Activated CD4-positive, alpha-beta T cell treated with anti-CD3 and anti-CD28 coated beads, Interleukin-2, amount 10 ng/mL, durations not matched to agents 24 days and 14 days (primary cell): ENCODE data around the gene ITGB3. TPM values are rescaled to one million over a fixed set of nuclear protein-coding genes. Genes with fewer than 3 reads are reported as not detected.
A peak's percentile ranks its signal among the peaks of the same experiment; 100 is the strongest.

Experiments used
- DNase-seq: peaks from one replicate; pipeline ENCODE4 v3.0.0; 2022
- H3K27ac Mint-ChIP-seq: one replicate; pipeline ENCODE4 v1.8.0; 2022; ENCODE audit warnings: mild to moderate bottlenecking, mixed read lengths
- H3K27me3 Mint-ChIP-seq: one replicate; pipeline ENCODE4 v1.8.0; 2022; ENCODE audit warnings: mixed read lengths
- H3K36me3 Mint-ChIP-seq: one replicate; pipeline ENCODE4 v1.8.0; 2022; ENCODE audit warnings: low read depth, mild to moderate bottlenecking, mixed read lengths
- H3K4me1 Mint-ChIP-seq: one replicate; pipeline ENCODE4 v1.8.0; 2021; ENCODE audit warnings: mixed read lengths
- H3K4me3 Mint-ChIP-seq: one replicate; pipeline ENCODE4 v1.8.0; 2022; ENCODE audit warnings: mild to moderate bottlenecking, moderate library complexity, mixed read lengths
- H3K9me3 Mint-ChIP-seq: one replicate; pipeline ENCODE4 v1.8.0; 2021; ENCODE audit warnings: mixed read lengths
- intact Hi-C: fragments of 100-400 bp; cut with micrococcal nuclease; formaldehyde crosslinking; loops from one replicate; pipeline ENCODE4 v1.15.1; 2023
- total RNA-seq: library from RNA; stranded (reverse); gene quantifications from 2 replicates; pipeline ENCODE4 v1.2.3, GENCODE V29; 2022

The ITGB3 gene
- not detected in 2 replicates for total RNA-seq

DNA sequence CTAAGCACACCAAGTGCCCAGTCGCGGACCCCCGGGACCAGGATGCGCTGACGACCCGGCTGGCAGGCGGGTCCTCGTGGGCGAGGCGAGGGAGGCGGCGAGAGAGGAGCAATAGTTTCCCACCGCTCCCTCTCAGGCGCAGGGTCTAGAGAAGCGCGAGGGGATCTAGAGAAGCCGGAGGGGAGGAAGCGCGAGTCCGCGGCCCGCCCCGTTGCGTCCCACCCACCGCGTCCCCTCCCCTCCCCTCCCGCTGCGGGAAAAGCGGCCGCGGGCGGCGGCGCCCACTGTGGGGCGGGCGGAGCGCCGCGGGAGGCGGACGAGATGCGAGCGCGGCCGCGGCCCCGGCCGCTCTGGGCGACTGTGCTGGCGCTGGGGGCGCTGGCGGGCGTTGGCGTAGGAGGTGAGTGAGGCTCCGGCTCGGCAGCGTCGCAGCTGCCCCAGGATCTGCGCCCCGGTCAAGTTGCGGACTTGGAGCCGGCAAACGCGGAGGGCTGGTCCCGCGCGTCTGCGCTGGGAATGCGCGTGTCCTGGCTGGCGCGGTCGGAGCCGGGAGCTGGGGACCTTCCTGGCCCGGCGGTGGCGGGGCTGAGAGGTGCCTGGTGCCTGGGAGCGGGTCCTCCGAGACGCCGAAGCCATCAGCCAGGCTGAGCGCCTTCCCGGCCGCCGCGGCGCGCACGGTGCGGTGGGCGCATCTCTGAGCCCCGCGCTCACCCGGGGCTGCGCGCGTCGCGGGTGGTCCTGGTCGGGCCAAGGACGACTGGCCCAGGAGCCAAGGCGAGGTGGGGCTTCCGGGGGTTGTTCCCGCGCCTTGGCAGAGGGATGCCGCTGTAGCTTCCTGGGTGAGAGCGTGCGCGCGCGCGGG is at the start of gene ITGB3:
Gene ITGB3, plus strand, starts transcription at position 287 of the 862 bp plus-strand sequence. Its CDS starts 35 bp downstream, at position 322.
- no peaks in the 10 kb centered on the region for H3K9me3 Mint-ChIP-seq
- peaks cover 25% of the 10 kb centered on the region for H3K4me1 Mint-ChIP-seq
- peak; percentile 89 for DNase-seq
- peak within 1 kb of the TSS; percentile 87 for H3K4me3 Mint-ChIP-seq
- H3K36me3 Mint-ChIP-seq = no peaks in the 10 kb centered on the region
- intact Hi-C loops = no loop called here
- H3K27ac Mint-ChIP-seq = peak within 1 kb of the TSS; percentile 13
- H3K27me3 Mint-ChIP-seq = peaks cover 69% of the 10 kb centered on the region

DNA sequence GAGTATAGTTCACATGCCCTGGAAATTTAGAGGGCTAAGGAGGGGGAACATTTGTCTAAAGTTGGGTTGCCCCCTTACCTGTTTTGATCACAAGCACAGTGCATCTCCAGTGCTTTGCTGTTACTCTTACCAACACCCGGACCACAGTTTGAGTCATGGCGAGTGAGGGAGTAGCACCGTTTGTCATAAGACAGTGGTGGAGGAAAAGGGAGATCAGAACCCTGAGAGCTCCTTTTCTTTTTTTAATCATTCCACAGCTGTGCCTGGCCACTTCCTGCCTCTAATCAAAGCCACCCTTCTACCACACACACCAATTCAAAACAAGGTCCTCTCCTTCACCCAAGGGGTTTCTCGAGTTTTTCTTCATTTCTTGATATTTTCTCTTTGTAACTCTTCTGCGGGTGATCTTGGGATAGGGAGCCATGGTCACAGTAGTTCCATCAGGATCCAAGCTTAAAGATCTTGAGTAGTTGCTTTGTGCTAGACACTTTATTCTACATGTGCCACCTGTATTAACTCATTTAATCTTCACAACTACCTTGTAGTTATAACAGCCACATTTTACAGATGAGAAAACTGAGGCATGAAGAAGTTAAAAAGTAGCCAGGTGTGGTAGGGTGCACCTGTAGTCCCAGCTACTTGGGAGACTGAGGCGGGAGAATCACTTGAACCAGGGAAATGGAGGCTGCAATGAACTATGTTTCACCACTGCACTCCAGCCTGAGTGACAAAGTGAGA is 49.5 kb upstream of the ITGB3 start:
- H3K27me3 Mint-ChIP-seq = no peaks in the 10 kb centered on the region
- H3K4me1 Mint-ChIP-seq = peaks cover 52% of the 10 kb centered on the region
- peak overlapping the region; percentile 63 for H3K4me3 Mint-ChIP-seq
- no peaks in the 10 kb centered on the region for H3K36me3 Mint-ChIP-seq
- no peaks in the 10 kb centered on the region for H3K9me3 Mint-ChIP-seq
- DNase-seq = peak; percentile 84
- intact Hi-C loops = loop anchor here (1.0 kb wide), 1 partner anchor 15 kb away; the partner anchor contains the start of gene CDC27
- peak overlapping the region; percentile 88 for H3K27ac Mint-ChIP-seq

DNA sequence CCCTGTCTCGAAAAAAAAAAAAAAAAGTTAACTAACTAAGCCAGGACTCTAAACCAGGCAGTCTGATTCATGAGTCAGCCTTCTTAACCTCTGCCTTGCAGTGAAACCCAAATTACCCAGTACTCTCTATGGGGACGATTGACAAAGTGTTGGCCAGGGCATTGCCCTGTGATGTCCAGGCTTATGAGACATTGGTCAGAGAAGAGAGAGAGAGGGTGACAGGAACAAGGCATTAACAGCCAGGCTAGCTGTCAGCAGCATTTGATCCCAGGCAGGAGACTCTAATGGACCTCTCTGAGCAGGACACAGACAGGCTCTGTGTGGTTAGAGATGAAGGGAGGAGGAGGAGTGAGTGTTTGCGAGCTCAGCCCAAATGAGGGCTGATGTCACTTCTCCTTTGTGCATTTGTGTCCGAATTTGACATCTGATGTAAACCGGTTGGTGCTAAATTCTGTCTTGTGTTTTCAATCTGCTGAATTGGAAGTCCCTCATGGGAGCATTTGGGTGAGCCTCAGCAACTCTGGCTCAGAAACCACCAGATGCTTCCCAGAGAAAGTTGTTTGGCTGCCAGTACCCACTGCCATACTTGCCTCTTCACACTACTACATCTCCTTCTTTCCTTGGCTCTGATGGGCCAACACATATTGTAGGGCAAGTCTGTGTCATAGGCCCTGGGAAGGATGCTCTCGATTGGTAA is 48.8 kb upstream of the ITGB3 start:
- no peaks in the 10 kb centered on the region for H3K9me3 Mint-ChIP-seq
- H3K27ac Mint-ChIP-seq = peak overlapping the region; percentile 88
- peak; percentile 80 for DNase-seq
- H3K4me1 Mint-ChIP-seq = peaks cover 51% of the 10 kb centered on the region
- no peaks in the 10 kb centered on the region for H3K36me3 Mint-ChIP-seq
- no peaks in the 10 kb centered on the region for H3K27me3 Mint-ChIP-seq
- peak overlapping the region; percentile 63 for H3K4me3 Mint-ChIP-seq
- intact Hi-C loops = loop anchor here (1.0 kb wide), 1 partner anchor 16 kb away; the partner anchor contains the start of gene CDC27

DNA sequence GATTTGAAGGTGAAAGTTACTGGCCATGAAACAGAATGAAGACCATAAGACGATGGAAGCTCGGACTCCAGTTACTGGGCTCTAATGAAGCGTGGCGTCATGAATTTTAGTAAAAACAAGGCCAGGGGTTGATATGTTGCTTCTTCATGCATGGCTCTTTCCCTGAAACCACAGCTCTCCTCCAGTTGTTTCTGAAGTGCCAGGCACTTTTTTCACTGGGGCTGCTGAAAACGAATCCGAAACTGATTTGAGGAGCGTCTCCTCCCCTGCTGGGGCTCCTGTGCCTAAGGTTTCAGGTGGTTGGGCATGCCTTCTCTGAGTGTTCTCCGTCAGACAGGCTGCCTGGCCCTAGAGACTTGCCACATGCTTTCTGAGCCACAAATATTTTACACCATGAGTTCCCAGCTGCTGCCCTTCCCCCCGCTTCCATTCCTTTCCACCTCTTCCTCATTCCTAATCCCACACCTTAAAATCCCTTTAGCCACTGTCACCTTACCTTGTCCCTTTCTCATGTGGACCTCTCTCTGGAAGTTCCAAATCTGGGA is 48.1 kb upstream of the ITGB3 start:
- intact Hi-C loops = no loop called here
- Mint-ChIP-seq H3K36me3 (no peaks in the 10 kb centered on the region), H3K4me1 (peaks cover 44% of the 10 kb centered on the region), H3K9me3 (no peaks in the 10 kb centered on the region), H3K27ac (peak overlapping the region; percentile 88), H3K4me3 (peak overlapping the region; percentile 63), H3K27me3 (no peaks in the 10 kb centered on the region)
- peak; percentile 91 for DNase-seq

DNA sequence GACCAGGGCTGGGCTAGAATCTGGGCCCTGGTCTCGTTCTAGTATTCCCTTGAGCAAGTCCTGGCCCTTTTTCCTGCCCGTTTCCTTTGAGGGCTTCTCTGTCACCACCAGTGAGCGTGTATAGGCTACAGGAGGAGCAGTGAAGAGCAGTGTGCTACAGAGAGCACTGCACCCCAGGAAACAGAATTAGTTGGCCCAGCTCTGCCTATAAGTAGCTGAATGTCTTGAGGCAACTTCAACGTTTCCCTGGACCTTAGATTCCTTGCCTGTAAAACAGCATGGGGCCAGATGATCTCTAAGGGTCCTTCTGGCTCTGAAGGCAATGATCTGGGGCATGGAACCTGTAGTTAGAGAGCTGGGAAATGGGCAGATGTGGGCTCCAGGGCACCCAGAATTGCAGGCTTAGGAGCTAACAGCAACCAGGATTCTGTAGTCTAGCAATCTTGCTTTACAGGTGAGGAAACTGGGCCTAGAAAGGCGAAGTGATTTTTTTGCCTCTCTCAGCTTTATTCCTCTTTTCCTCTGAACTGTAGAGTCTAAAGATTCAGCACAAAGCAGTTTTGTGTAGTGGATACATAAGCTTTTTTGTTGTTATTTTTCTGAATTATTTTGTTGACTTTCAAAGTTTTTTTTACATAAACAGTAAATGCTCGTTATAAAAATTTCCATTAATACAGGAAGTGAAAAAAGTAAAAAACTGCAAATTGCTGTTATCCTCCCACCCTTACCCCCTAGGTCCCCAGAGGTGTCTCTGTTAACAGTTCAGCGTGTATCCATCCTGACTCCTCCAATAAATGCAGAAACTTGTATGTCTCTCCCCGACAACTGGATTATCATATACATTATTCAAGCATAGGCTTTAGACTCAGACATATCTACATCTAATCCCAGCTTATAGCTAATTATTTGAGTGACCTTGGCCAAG is 46.2 kb upstream of the ITGB3 start:
- Mint-ChIP-seq H3K27ac (no peak overlapping the region), H3K27me3 (peaks cover 10% of the 10 kb centered on the region), H3K4me3 (no peak overlapping the region), H3K9me3 (no peaks in the 10 kb centered on the region), H3K36me3 (no peaks in the 10 kb centered on the region), H3K4me1 (peaks cover 40% of the 10 kb centered on the region)
- no peak for DNase-seq
- intact Hi-C loops = no loop called here

DNA sequence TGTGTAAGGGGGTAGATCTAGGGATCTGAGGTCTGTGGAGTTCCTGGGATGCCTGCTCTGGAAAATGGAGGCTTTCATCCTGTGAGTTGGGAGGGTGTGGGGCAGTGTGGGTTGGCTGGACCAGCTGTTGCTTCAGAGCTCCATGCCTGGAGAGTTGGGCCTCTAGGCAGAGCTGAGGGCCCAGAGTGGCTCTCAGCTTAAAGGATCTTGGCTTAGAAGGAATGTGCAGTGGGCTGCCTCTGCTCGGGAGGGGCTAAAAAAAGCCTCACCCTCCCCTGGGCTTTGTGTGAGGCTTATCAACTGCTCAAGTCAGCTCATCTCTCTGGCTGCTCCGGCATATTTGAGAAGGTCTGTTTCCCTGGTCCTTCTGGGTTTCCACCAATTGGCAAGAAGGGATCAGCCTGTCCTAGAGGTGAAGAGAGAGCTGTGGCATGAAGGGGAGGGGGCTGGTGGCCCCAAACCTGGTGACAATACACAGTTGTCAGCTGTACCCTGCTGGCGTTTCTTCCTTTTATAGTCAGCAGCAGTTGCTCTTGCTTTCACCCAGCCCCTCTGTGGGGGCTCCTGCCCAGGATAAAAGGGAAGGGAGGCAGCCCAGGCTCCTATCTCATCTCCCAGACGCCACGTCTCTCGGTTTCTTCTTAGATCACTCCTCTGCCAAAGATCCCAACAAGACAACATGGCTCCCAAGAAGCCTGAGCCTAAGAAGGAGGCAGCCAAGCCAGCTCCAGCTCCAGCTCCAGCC is 44.7 kb upstream of the ITGB3 start, which contains the start of gene MYL4:
Gene MYL4, plus strand, starts transcription at position 605 of the 745 bp plus-strand sequence. Its CDS starts 75 bp downstream, at position 680.
- no peaks in the 10 kb centered on the region for H3K36me3 Mint-ChIP-seq
- H3K9me3 Mint-ChIP-seq = no peaks in the 10 kb centered on the region
- no peak within 1 kb of the TSS for H3K27ac Mint-ChIP-seq
- peaks cover 34% of the 10 kb centered on the region for H3K4me1 Mint-ChIP-seq
- peaks cover 20% of the 10 kb centered on the region for H3K27me3 Mint-ChIP-seq
- no peak for DNase-seq
- H3K4me3 Mint-ChIP-seq = no peak within 1 kb of the TSS
- intact Hi-C loops = no loop called here

DNA sequence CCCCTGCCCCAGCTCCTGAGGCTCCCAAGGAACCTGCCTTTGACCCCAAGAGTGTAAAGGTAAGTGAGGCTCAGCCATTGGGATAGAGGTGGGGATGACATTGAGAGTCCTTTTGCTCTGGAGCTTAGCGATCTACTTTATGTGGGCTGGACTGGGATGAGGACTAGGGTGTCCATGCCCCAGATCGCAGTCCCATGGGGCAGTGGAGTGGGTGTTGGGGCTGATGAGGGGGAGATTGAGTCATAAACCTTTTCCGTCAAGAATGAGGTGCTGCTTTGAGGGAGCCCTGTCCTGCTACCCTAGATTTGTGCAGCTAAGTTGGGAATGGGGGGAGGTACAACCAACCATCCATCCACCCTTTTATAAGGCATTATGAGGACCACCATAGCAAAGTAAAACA is 44.1 kb upstream of the ITGB3 start:
- Mint-ChIP-seq H3K36me3 (no peaks in the 10 kb centered on the region), H3K4me1 (peaks cover 29% of the 10 kb centered on the region), H3K27me3 (peaks cover 25% of the 10 kb centered on the region), H3K9me3 (no peaks in the 10 kb centered on the region), H3K4me3 (no peak overlapping the region), H3K27ac (no peak overlapping the region)
- DNase-seq = no peak
- intact Hi-C loops = no loop called here

DNA sequence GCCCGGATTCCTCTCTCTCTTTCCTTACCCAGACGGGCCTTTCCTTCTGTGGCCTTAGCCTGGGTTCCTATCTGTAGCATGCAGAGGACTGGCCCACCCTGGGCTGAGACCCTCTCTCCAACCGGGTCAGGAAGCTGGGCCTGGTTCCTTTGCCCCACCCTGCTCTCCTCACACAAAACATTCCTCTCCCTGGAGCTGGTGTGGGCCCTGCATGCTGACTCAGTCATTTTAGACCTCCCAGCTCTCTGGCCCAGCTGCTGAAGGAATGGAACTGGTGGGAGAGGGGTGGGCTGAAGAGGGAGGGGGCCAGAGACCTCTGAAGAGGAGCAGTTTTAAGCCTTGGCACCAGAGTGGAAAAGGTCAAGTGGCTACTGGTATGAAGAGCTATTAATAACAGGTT is 43.5 kb upstream of the ITGB3 start:
- Mint-ChIP-seq H3K36me3 (no peaks in the 10 kb centered on the region), H3K9me3 (no peaks in the 10 kb centered on the region), H3K27ac (no peak overlapping the region), H3K4me1 (peaks cover 23% of the 10 kb centered on the region), H3K27me3 (peaks cover 28% of the 10 kb centered on the region), H3K4me3 (no peak overlapping the region)
- intact Hi-C loops = no loop called here
- DNase-seq = no peak

DNA sequence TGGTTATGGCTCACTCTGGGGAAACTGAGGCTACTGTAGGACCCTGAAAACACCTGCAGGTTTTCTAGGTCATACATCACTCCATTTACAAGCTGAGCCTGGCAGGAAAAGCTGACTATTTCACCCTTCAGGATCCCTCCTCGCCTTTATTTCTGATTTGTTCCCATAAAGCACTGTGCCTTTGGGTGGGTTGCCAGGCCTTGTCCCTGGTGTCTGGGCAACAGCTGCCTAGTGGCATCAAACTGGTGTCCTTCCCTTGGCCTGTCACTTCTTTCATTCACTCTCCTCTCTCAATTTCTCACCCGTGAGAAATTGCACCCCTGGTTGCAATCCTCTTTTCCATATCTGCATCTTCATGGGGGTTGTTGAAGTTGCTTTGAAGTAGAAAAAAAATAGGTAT is 42.8 kb upstream of the ITGB3 start:
- no peak for DNase-seq
- H3K4me3 Mint-ChIP-seq = no peak overlapping the region
- intact Hi-C loops = no loop called here
- H3K9me3 Mint-ChIP-seq = no peaks in the 10 kb centered on the region
- peaks cover 31% of the 10 kb centered on the region for H3K27me3 Mint-ChIP-seq
- no peak overlapping the region for H3K27ac Mint-ChIP-seq
- no peaks in the 10 kb centered on the region for H3K36me3 Mint-ChIP-seq
- H3K4me1 Mint-ChIP-seq = peaks cover 16% of the 10 kb centered on the region

DNA sequence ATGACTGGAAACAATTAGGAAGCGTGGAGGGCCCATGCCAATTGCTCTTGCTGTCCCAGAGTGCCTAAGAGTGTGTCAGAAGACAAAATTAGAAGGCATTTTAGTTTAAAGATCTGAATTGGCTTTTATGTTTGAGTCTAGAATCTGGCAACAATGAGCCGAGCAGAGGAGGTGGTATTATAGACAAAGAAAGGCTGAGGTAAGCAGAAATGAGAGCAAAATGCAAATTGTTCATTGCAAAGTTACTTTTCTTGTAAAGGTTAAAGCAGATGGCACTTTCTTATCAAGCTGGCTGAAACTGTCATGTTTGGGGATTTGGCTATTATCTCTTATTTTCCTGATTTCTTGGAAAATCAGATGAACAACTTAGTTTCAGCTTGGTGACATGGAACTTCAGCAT is 41.2 kb upstream of the ITGB3 start:
- Mint-ChIP-seq H3K36me3 (no peaks in the 10 kb centered on the region), H3K9me3 (no peaks in the 10 kb centered on the region), H3K4me3 (no peak overlapping the region), H3K27ac (no peak overlapping the region), H3K4me1 (peaks cover 8% of the 10 kb centered on the region), H3K27me3 (peaks cover 33% of the 10 kb centered on the region)
- no peak for DNase-seq
- intact Hi-C loops = no loop called here

DNA sequence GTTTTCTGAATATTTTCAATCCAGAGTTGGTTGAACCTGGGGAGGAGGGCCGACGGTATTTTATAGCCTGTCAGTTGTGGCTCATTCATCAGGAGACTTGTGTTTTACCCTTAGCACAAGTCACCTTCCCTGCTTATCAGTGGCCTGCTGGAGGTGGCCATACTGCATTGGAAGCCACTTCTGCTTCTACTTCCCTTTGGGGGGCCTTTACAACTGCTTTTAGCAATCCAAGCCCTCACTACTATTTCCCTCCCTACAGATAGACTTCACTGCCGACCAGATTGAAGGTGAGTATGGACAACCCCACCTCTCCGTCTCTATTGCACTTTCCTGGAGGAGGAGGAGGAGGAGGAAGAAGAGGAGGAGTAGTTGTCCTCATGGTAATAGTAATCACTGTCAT is 40.1 kb upstream of the ITGB3 start:
- H3K4me3 Mint-ChIP-seq = no peak overlapping the region
- H3K9me3 Mint-ChIP-seq = no peaks in the 10 kb centered on the region
- H3K27me3 Mint-ChIP-seq = peaks cover 33% of the 10 kb centered on the region
- H3K36me3 Mint-ChIP-seq = no peaks in the 10 kb centered on the region
- DNase-seq = no peak
- H3K27ac Mint-ChIP-seq = no peak overlapping the region
- intact Hi-C loops = no loop called here
- peaks cover 9% of the 10 kb centered on the region for H3K4me1 Mint-ChIP-seq

DNA sequence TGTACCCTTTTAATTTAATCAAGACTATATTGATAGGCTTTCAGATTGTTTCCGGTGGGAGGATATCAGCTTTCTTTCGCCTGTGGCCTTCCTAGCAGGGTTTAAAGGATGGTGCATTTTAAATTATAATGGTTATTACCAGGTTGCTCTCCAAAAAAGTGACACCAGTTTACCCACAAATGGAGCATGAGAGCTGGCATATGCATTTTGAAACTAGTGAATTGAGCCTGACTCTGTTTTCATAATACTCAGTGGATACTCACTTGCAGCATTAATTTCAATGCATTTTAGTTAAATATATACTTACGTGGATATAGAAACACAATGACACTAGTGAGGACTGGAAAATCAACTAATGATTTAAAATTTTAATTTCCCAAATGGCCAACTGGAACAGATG is 38.7 kb upstream of the ITGB3 start:
- H3K27ac Mint-ChIP-seq = no peak overlapping the region
- peaks cover 18% of the 10 kb centered on the region for H3K4me1 Mint-ChIP-seq
- no peak for DNase-seq
- peaks cover 33% of the 10 kb centered on the region for H3K27me3 Mint-ChIP-seq
- intact Hi-C loops = no loop called here
- no peaks in the 10 kb centered on the region for H3K36me3 Mint-ChIP-seq
- no peak overlapping the region for H3K4me3 Mint-ChIP-seq
- H3K9me3 Mint-ChIP-seq = no peaks in the 10 kb centered on the region
